HG03565 (cell line): ENCODE results near the gene CDC42BPA.

Experiments used
- ATAC-seq: cut with Tn5 transposase; IDR thresholded peaks from one replicate; pipeline ENCODE4 v1.9.1; 2021; ENCODE audit warnings: mild to moderate bottlenecking, moderate library complexity; ENCODE audit not compliant: unreplicated experiment

Gene CDC42BPA

DNA sequence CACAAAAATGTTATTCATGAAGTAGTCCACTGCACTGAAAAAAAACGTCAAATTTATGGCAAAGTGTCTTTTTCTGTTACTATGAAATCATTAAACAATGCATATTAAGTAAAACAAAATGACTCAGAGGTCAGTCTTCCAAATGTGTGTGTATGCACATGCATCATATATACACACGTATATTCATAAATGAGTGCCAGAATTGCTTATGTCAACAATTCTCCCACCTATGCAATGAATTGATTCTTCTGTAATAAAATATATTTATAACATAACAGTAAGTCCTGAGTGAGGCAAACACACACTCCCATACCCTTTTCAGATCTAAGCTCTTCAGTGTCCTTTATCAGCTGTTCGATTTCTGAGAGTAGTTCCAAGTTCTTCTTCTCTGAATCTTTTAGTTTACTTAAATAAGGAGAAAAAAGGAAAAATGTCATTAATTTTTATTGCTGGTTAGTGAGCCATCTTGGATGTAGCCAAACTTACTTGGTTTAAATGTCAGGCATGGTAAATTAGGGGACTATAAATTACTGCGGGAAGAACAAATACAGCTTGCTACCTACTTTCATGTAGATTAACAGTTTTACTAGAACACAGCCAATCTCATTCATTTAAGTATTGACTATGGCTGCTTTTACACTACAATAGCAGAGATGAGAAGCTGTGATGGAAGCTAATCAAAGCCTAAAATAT is 246.3 kb downstream of the CDC42BPA start:
- ATAC-seq = no peak

DNA sequence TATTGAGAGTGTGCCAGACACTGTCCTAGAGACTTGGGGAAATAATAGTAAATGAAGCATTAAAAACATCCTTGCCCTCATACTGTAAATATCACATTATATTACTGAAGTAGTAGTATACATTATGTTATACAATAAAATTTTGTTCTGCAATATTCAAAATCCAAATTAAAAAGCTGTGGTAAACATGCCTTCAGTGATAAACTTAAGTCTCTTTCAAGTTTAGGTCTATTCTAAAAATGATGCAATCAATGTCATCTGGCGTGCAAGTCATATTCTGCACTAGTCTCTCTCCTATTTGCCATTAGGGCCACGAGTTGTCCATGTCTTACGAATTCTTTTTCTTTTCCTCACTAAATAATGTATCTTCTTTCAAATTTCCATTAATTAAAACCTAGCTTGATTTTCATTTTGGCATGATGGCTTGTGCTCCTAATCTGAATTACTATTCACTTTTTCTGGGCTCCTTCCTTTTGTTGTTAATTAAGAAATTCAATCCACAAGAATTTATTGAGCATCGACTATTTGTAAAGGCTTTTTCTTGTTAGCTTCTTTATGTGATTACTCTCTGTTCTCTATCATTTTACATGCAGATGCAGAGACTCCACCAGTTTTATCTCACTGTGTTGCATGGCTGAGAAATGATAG is 247.5 kb downstream of the CDC42BPA start:
- ATAC-seq = no peak

DNA sequence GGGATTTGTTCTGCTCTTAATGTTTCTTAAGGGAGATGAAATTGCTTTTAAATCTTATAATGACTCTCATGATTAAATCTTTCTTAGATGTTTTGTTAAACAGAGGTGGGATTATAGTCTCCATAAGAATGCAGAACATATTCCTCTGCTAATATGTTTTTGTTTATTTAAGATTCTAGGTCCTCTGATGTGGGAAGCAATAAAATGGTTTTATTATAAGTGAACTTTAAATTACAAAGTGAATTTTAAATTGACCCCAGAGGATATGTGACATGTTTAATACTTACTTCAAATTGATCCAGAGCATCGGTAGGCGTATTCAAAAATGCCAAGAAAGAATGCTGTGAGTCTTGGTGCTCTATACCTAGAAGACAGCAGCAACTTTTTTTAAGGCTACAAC is 248.8 kb downstream of the CDC42BPA start:
- ATAC-seq = no peak

DNA sequence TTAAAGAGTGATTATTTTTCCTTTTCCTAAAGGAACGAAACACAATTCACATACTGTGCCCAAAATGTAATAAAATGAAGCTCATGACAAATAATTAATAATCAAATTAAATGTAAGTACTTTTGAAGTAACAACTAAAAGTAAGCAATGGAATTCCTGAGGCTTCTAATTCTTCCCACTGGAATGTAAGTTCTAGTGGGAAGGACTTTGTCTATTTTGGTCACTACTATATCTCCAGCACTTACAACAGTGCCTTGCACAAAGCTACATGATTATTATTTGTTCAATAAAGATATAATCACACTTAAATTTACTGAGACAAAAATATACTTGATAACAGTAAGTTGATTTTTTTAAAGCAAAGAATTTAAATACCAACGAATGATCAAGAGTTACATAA is 249.4 kb downstream of the CDC42BPA start:
- ATAC-seq = no peak

DNA sequence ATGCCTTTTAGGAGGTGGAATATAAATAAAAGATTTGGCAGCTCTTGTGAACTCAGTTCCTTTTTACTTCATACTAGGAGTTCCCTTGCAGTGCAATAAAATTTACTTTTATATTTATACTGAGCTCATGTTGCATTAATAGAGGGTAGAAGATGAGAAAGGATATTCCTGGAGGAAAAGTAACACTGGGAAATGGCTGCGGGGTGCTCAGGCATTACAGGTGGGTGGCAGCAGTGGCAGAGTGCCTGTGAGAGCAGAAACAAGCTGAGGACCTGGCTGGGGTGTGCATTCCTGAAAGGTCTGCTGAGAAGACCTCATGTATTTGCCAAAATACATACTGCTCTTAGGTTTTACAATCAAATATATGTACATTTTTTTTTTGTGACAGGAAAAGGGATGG is 251.3 kb downstream of the CDC42BPA start:
- ATAC-seq = no peak

DNA sequence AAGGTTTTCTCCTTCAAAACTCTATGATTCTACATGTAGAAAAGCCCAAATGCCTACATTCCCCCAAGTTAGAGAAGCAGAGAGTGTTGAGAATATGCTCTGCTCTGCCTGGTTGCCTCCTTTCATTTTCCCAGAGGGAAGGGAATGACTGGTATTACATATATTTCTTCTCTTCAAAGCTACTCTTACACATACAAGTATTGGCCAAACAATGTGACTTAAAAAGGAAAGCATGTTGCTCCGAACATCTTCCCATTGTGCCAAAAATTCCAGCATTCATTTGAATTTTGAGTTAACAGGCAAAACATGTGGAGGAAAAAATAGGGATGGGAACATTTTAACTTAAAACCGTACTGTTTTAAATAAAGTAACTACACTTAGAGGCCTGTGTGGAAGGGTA is 253.0 kb downstream of the CDC42BPA start:
- no peak for ATAC-seq

DNA sequence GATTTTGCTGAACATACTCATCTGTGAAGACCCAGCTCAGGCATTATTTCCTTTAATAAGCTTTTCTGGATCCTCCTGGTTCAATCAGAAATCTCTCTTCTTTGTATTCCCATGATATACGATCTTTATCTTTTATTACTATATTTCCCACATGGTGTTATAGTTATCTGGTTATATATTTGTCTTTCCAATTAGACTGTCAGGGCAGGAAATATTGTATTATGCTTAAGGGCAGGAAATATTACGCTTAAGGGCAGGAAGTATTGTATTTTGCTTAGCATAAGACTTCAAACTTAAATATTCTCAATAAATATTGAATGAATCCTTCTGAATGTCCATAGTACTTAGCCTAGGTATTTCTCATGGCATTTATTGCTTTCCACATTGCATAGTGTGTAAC is 256.0 kb downstream of the CDC42BPA start:
- no peak for ATAC-seq

DNA sequence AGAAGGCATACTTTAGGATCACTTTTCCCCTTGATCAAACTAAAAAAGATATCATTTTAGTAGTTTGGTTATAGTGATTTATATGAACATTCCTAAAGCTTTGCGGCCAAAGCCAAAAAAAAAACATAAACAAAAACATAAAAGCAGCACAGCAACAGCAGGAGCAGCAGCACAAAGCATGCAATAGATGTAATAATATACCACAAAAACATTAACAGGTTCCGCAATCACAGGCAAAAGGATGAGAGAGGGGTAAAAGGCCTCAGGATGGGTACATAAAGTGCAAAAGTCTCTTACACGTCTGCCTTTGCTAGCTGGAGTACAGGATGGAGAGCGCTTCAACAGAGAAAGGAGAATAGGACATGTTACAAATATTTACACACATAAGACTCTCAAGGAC is 259.2 kb downstream of the CDC42BPA start:
- no peak for ATAC-seq

DNA sequence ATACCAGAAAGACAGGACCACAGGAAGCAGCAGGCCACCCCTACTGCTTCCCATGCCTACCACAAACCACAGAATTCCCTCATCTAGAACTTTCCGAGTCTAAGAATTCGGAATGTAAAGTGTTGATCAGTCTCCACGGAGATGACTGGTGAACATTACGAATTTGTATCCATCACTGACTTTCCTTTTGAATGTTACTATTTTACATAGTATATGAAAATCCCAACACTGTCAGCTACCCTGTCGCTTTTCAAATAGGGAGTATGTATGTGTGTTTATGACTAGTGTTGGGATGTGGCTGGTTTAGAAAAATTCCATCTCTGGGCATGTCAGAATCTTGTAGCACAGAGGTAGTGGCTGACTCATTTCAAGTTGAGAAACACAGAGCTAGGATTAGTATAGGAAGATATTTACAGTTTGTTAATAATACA is 260.0 kb downstream of the CDC42BPA start:
- no peak for ATAC-seq

DNA sequence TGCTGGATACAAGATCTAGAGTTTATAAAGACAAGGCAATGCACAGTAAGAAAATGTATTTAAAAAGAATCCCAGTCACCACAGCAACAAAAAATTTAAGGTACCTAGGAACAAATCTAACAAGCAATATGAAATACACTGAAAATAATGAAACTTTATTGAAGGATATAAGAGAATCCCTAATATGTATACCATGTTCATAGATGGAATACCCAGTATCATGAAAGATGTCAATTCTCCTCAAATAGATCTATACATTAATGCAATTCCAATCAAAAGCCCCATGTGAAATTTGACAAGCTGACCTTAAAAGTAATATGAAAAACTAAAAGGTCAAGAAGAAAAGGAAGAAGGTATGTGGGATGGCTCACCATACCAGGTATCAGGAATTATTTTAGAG is 269.0 kb downstream of the CDC42BPA start:
- no peak for ATAC-seq

DNA sequence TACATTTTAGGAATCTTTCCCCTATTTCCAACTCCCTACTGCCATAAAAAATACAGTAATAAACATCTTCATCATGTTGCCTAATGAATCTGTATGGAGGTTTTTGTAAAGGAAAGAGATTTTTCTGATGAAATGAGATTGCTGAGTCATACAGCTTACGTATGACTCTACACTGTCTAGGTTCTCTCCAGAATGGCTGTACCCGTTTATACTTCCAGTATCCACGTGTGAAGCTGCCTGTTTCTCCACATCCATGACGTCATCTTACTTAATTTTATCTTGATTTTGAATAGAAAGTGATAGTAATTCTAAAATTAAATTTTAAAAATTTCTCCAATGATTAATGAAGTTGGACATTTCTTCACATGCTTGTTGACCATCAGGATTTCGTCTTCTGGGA is 274.5 kb downstream of the CDC42BPA start:
- ATAC-seq = no peak

DNA sequence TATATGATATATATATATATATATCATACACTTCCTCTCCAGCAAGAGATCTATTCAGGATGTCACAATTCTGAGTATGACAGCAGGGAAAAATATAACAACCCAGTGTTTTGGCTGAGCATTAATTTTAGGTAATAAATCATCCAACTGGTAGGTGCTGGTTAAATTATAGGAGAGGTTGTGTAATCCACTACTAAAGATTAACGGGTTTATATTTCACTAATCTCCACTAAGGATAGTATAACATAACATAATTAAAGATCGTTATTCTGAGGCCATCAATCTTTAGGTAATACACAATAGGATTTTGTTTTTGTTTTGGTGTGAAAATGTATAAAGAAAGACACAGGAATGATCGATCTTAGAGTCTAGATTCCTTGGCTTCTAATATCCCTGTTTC is 276.0 kb downstream of the CDC42BPA start:
- no peak for ATAC-seq

DNA sequence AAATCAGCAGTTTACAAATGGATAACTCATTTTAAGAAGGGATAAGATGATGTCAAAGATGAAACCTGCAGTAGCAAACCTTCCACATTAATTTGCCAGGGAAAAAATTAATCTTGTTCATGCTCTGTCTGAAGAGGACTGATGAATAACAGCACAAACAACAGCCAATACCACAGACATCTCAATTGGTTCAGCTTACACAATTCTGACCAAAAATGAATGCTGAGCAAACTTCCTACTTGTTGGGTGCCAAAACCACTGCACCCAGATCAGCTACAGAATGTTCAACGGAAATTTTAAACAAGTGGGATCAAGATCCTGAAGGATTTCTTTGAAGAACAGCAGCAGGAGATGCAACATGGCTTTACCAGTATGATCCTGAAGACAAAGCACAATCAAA is 279.9 kb downstream of the CDC42BPA start:
- ATAC-seq = no peak

DNA sequence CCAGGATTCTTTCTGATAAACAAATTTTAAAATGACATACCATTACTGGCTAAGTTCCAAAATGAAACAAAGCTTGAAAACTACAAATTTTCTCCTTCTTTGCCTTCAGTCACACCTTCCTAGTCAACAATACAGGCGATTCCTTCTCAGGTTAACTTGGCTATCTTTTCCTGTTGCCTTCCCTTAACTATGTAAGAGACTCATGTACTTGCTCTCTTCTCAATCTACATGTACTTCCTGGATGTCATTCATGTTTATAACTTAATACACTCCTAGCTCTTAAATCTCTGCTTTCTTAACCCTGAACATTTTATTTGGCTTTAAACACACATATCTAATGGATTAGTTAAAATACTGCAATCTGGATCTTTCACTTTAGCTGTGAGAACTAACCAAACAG is 281.2 kb downstream of the CDC42BPA start:
- ATAC-seq = no peak

DNA sequence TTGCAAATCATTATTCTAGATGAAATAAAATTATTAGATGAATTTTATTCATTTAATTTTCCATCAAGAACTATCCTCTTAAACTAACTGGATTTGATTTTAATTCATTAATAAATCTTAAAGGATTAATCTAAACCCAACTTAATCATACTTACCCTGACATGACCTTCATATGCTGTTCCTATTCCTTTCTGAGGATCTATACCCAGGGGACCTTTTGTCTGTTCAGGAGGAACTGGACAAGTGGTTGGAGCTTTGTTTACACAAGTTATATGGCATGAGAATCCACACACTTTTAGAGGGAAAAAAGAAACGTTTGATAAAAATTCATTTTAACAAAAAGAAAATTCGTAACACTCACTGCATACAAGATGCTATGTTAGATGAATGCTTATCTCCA is 283.0 kb downstream of the CDC42BPA start:
- ATAC-seq = no peak

DNA sequence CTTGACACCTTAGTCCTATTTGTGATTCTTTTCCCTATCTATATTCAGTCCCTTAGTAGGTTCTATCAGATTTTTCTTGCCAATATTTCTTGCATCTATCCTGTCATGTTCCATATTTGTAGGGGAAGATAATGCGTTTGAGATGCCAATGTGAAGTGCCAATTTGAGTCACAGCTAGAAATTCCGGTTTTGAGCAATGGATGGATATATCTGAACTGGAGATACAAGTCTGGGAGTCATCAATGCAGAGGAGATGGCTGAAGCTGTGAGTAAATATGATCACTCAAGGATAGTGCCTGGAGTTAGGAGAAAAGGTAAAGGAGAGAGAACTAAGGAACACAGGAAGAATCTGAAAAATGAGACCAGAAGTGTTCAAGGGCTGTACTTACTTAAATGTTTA is 284.4 kb downstream of the CDC42BPA start:
- no peak for ATAC-seq

DNA sequence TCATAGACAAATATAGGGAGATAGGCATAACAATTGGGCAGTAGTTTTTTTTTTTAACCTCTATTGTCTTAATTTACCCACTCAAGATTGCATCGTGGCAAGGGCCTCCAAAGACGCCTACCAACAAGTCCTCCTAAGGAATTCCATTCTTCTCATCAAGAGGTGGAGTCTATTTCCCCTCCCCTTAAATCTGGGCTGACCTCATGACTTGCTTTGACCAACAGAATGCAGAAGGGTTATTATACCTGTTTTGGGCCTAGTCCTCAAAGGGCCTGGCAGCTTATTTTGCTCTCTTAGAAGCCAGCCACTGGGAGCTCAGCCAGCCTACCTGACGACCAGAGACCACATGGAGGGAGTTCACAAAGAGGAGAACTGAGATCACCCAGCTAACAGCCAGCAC is 285.9 kb downstream of the CDC42BPA start:
- ATAC-seq = no peak

DNA sequence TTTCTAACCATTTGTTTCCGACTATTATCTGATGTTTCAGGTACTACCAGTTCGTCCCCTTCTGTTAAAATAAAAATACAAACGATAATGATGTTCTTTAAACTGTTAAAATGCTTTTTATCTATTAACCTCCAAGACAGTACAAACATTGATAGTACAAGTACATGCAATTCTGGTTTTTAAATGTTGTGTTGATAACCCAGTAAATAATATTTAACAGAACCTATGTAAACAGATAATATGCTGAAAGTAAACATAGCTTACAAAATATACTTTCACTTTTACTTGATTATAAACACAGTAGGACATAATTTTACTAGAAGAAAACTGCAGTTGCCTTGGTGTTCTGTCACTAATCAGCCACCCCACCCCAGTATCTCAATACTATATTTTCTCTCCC is 301.3 kb downstream of the CDC42BPA start:
- ATAC-seq = no peak

DNA sequence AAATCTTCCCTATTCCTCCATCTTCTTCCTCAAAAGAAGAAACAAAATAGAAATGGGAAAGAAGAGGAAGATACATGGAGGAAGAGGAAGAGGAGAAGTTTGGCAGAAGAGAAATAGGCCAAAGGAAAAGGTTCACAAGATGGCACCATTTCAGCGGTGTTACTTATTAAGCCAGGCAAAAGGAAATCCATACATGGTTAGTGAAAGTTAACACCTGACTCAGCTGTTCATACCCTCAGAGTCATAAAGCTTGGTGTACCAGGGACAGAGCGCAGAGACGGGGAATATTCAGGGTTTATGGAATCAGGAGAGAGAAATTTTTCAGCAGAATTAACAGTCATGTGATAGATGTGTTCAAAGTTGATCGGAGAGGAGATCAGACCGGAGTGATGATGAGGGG is 307.6 kb downstream of the CDC42BPA start:
- ATAC-seq = no peak

DNA sequence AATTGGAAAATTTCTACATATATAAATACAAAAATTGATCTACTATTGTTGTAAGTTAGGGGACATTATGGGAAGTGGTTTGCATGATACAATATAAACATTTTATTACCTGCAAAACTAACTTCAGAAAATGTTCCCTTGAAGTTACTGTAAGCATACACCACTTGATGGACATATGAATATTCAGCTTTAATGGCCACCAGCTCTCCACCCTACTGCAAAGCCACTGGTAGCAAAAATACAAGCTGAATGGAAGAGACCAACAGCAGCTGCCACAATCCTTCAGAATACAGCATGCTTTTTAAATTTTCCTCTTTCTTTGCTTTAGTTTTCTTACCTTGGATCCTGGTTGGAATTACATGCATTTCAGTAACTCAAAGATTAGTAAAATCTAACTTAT is 308.4 kb downstream of the CDC42BPA start:
- no peak for ATAC-seq

DNA sequence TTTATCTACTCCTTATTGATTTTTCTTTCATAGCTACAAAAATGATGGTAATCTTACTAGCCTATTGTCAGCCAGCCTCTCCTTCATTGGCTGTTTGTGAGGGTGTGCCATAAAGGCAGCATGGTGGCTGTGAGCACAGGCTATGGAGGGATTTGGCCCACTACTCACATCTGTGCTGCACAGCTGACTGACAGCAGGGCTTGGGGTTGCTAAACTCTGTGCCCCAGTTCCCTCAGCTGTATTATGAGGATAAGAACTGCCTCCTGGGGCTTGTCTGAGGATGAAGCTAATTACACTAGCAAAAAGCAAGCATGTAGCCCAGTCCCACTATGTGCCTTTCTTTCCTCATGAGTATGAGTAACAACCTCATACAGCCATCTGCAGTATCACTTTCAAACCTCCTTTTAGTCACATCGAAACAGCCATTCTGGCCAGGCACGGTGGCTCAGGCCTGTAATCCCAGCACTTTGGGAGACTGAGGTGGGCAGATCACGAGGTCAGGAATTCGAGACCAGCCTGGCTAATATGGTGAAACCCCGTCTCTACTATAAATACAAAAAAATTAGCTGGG is 312.0 kb downstream of the CDC42BPA start:
- peak; percentile 65 for ATAC-seq

DNA sequence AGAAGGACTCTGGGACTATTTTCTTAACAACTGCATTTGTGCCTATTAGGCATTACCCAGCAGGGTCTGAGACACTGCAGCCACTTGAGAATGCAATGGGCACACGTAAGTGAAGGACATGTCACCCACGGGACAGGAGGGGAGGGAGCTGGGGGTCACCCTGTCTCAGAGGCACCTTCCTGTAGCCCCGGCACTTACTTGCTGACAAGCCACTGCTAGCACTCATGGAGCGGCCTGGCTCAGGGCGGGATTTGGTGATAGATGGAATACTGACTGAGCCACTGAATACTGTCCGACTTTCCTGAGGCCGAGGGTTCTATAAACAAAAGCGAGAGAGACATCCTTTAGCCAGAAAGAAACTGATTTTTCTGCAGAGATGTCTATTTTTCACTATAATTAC is 313.5 kb downstream of the CDC42BPA start:
- ATAC-seq = no peak

DNA sequence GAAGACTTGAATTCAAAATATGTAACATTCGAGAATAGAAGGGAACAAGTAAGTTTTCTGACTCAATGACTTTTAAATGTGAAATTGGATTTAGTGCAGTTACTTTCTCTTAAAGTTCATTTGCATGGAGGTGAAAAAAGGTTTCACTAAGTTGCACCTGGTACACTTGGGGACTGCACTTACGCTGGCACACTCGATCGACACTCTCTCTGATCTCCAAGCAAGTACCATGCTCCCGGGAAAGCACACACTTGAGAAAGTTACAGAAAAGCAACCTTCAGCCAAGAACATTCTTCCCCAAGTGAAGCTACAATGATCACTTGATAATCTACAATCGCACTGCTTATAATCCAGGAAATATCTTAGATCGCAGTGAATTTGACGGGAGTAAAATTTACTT is 315.1 kb downstream of the CDC42BPA start:
- no peak for ATAC-seq
